ENCODE results near the gene ASB10.

Gene ASB10

GRCh38 chr7:151129117-151129959, 57.7 kb downstream of the ASB10 start:
- no peaks in the 10 kb centered on the region for H3K9me3 Mint-ChIP-seq

DNA sequence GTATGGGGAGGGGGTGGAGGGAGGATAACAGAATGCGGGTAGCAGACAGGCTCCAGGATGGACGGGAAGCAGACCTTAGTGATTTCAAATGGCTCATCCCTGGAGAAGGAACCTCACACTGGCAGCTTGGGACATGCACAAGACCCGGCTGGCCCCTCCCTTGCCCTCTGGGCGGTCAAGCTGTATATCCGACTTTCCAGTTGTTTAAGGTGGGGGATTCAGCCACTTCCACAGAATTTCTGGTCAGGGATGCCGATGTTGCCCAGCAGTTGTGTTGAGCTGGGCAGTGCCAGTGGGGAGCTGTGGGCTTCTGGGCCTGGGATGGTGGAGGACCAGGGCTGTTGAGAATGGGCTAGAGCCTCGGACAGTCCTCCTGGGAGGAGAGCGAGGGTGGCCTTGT, 58.3 kb downstream of the ASB10 start:
- Mint-ChIP-seq H3K36me3 (ENCODE audit: low read depth) (peaks cover 100% of the 10 kb centered on the region), H3K27ac (no peak overlapping the region), H3K4me1 (ENCODE audit: low read depth) (peaks cover 16% of the 10 kb centered on the region), H3K9me3 (no peaks in the 10 kb centered on the region), H3K4me3 (no peak overlapping the region), H3K27me3 (no peaks in the 10 kb centered on the region)
- intact Hi-C loops (cut with micrococcal nuclease), result no loop called here

More at GRCh38 chr7:151129117-151129959, 57.7 kb downstream of the ASB10 start:
- H3K36me3 Mint-ChIP-seq (ENCODE audit: low read depth), result peaks cover 100% of the 10 kb centered on the region
- intact Hi-C loops (cut with micrococcal nuclease), result no loop called here
- no peak overlapping the region for H3K4me3 Mint-ChIP-seq
- peaks cover 11% of the 10 kb centered on the region for H3K4me1 Mint-ChIP-seq (ENCODE audit: low read depth)
- no peaks in the 10 kb centered on the region for H3K27me3 Mint-ChIP-seq
- H3K27ac Mint-ChIP-seq, result no peak overlapping the region

GRCh38 chr7:151128144-151128543, 58.9 kb downstream of the ASB10 start:
- H3K27ac Mint-ChIP-seq, result no peak overlapping the region
- H3K9me3 Mint-ChIP-seq, result no peaks in the 10 kb centered on the region
- no peak overlapping the region for H3K4me3 Mint-ChIP-seq
- peaks cover 21% of the 10 kb centered on the region for H3K4me1 Mint-ChIP-seq (ENCODE audit: low read depth)
- no peaks in the 10 kb centered on the region for H3K27me3 Mint-ChIP-seq
- H3K36me3 Mint-ChIP-seq (ENCODE audit: low read depth), result peaks cover 100% of the 10 kb centered on the region
- intact Hi-C loops (cut with micrococcal nuclease), result no loop called here

DNA sequence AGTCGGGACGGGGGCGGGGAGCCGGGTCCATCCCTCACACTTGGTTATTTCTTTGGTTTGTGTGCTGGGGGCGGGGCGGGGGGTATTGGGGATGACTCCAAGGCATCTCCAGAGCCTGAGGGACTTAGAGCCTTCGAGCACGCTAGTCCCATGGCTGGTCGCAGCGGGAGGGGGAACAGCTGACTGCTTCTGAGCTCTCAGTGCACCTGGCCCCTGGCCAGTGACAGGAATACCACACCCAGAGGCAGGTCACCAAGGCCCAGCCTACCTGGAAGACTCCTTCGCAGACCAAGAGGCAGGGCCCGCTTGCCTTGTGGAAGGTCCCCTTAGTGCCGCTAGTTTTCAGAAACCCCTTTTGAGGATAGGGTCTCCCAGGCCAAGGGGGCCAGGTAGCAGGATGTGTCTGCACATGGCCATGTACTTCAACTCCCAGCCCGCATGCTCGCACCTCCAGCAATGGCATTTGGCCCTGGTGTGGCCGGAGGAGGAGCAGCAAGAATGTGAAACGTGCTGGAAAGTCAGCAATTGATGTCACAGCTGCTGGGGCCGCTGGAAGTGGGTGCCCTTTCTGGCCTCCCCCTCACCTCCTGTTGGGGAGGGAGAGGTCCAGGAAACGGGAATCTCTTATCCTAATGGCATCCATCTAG, 60.4 kb downstream of the ASB10 start:
- H3K9me3 Mint-ChIP-seq, result no peaks in the 10 kb centered on the region
- intact Hi-C loops (cut with micrococcal nuclease), result no loop called here
- H3K4me3 Mint-ChIP-seq, result no peak overlapping the region
- no peak overlapping the region for H3K27ac Mint-ChIP-seq
- H3K4me1 Mint-ChIP-seq (ENCODE audit: low read depth), result peaks cover 21% of the 10 kb centered on the region
- peaks cover 100% of the 10 kb centered on the region for H3K36me3 Mint-ChIP-seq (ENCODE audit: low read depth)
- H3K27me3 Mint-ChIP-seq, result no peaks in the 10 kb centered on the region

DNA sequence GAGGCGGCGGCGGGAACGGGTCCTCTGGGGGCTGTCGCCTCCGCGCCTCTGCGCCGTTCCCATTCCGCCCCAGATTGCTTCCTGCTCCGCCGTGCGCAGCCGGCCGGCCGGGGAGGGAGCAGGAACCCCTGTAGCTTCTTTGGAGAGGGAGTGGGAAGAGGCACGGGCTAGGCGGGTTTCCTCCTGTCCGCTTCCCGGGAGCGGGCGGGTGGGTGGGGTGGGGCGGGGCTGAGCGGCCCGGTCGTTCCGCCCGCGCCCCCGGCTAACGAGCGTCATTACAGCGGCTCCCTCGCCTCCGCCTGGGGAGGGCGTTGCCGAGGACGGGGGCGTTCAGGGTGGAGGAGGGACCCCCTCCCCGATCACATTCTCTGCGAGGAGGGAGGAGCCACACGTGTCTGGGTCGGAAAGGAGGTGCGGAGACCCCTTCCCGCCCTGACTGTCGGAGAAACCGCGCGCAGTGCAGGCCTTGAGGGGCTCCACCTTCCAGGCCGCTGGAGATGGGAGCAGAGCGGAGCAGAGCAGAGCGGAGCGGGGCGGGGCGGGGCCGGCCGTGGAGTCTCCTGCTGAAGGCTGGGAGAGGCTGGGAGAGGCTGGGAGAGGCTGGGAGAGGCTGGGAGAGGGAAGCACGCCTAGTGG, 61.1 kb downstream of the ASB10 start:
- H3K4me3 Mint-ChIP-seq, result peak overlapping the region; percentile 44
- peaks cover 21% of the 10 kb centered on the region for H3K4me1 Mint-ChIP-seq (ENCODE audit: low read depth)
- H3K27me3 Mint-ChIP-seq, result no peaks in the 10 kb centered on the region
- no peak overlapping the region for H3K27ac Mint-ChIP-seq
- intact Hi-C loops (cut with micrococcal nuclease), result no loop called here
- peaks cover 100% of the 10 kb centered on the region for H3K36me3 Mint-ChIP-seq (ENCODE audit: low read depth)
- no peaks in the 10 kb centered on the region for H3K9me3 Mint-ChIP-seq
